Smooth muscle cell (in vitro differentiated cells): ENCODE measurements around the gene TXNL1. TPM values are rescaled to one million over a fixed set of nuclear protein-coding genes. Genes with fewer than 3 reads are reported as not detected.
A peak's percentile ranks its signal among the peaks of the same experiment; 100 is the strongest.

Source experiments
- DNase-seq: peaks from one replicate; lab custom pipeline; 2025; ENCODE audit not compliant: unreplicated experiment; lab: John Stamatoyannopoulos, UW
- H2AFZ ChIP-seq: fragments of 200-600 bp; sonication (generic); 2 replicates; pipeline ENCODE4 v1.6.0; 2016; ENCODE audit warnings: antibody characterized with exemption, low read depth, mild to moderate bottlenecking
- H3F3A ChIP-seq: fragments of 200-600 bp; sonication (generic); 2 replicates; pipeline ENCODE4 v1.6.0; 2017; ENCODE audit warnings: antibody characterized with exemption, low read depth
- H3K27ac ChIP-seq: fragments of 200-600 bp; sonication (generic); 2 replicates; pipeline ENCODE4 v1.5.1; 2016; ENCODE audit warnings: low read depth, mild to moderate bottlenecking
- H3K27me3 ChIP-seq: fragments of 200-600 bp; sonication (generic); 2 replicates; pipeline ENCODE4 v1.6.1; 2016; ENCODE audit warnings: low read depth, mild to moderate bottlenecking
- H3K36me3 ChIP-seq: fragments of 200-600 bp; sonication (generic); 2 replicates; pipeline ENCODE4 v1.5.1; 2016; ENCODE audit warnings: low read depth
- H3K4me1 ChIP-seq: fragments of 200-600 bp; sonication (generic); 2 replicates; pipeline ENCODE4 v1.5.1; 2016; ENCODE audit warnings: low read depth
- H3K4me2 ChIP-seq: fragments of 200-600 bp; sonication (generic); 2 replicates; pipeline ENCODE4 v1.6.0; 2016; ENCODE audit warnings: mild to moderate bottlenecking
- H3K4me3 ChIP-seq: fragments of 200-600 bp; sonication (generic); 2 replicates; pipeline ENCODE4 v1.5.1; 2016; ENCODE audit warnings: mild to moderate bottlenecking
- H3K79me2 ChIP-seq: fragments of 200-600 bp; sonication (generic); 2 replicates; pipeline ENCODE4 v1.6.0; 2016; ENCODE audit warnings: low read depth, mild to moderate bottlenecking
- H3K9ac ChIP-seq: fragments of 200-600 bp; sonication (generic); 2 replicates; pipeline ENCODE4 v1.6.0; 2016; ENCODE audit warnings: low read depth
- H3K9me3 ChIP-seq: fragments of 200-600 bp; sonication (generic); replicated peaks from 2 replicates; pipeline ENCODE4 v1.5.1; 2016; ENCODE audit warnings: low read depth
- H4K20me1 ChIP-seq: fragments of 200-600 bp; sonication (generic); 2 replicates; pipeline ENCODE4 v1.6.0; 2016; ENCODE audit warnings: low read depth
- WGBS: methylation state at CpG from one replicate; pipeline ENCODE4 v1.1.7; 2016; ENCODE audit warnings: low lambda C conversion rate; 5-methylcytosine and 5-hydroxymethylcytosine counted together
- polyA plus RNA-seq: library from polyadenylated mRNA; unstranded; fragments of >200 nt; fragmentation: Nextera tagmentation; extraction: Ambion mirVana; gene quantifications from 2 replicates; pipeline ENCODE4 v1.2.1, GENCODE V29; 2016
- total RNA-seq: library from RNA; depleted of rRNA; stranded (reverse); fragments of >200 nt; gene quantifications from 2 replicates; pipeline ENCODE4 v1.2.3, GENCODE V29; 2014
- TF ChIP-seq, protein P1 (sequence below): fragments of 200-600 bp; sonication (generic); IDR thresholded peaks from 2 replicates; pipeline ENCODE4 v1.5.1; 2017; ENCODE audit warnings: borderline replicate concordance, mild to moderate bottlenecking, antibody characterized with exemption; ENCODE audit not compliant: insufficient read depth, poor library complexity, severe bottlenecking

The TXNL1 gene
- total and polyA plus RNA-seq, 2 experiments from 2014 or later: 62.0 to 75.4 TPM

DNA sequence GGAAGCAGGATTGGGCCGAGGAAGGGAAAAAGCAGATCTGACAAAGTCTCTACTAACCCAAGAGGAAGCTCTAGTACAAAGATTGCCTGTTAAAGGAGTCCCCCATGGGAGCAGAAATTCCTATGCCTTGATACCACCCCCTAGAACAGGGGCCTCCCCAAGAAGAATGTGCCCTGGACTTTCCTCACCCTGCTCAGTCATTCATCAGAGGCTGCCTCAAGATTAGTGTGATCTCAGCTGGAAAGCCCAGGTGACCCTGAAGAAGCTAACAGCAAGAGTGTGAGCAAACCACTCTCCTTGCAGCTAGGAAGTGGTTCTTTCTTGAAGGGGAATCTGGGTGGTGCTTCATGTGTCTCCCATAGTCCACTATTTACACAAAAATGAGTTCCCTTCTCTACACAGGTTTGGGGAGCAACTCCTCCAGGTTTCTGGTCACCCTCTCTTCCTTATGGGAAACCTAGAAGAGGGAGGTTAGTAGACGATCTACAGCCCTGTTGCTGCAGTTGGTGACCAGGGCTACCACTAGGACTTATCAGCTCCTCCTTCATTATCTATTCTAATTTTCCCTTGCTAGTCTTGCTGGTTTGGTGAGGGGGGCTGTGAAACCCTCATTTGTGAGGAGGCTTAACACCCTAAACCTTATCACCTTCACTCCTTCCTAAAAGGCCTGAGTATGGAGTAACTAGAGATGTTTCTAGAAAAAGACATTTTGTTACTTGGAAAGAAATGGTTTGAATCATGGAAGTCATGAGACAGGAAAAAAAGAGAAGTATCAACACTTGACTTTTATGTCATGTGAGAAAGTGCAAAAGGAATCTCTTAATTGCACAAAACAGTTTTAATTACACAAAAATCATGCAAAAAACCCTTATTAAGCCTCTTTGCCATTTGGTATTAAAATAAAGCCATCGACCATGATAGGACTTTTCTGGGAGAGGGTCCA is 9.8 kb upstream of the TXNL1 start:
- Histone ChIP-seq H3F3A (no peaks in the 10 kb centered on the region), H3K9ac (no peak overlapping the region), H3K79me2 (peaks cover 14% of the 10 kb centered on the region), H3K4me2 (no peak overlapping the region), H3K36me3 (no peaks in the 10 kb centered on the region), H3K4me1 (peaks cover 7% of the 10 kb centered on the region), H3K4me3 (no peak overlapping the region), H3K27me3 (no peaks in the 10 kb centered on the region), H3K9me3 (no peaks in the 10 kb centered on the region), H3K27ac (no peak overlapping the region), H4K20me1 (no peaks in the 10 kb centered on the region), H2AFZ (no peak overlapping the region)
- TF ChIP-seq, protein P1, sequence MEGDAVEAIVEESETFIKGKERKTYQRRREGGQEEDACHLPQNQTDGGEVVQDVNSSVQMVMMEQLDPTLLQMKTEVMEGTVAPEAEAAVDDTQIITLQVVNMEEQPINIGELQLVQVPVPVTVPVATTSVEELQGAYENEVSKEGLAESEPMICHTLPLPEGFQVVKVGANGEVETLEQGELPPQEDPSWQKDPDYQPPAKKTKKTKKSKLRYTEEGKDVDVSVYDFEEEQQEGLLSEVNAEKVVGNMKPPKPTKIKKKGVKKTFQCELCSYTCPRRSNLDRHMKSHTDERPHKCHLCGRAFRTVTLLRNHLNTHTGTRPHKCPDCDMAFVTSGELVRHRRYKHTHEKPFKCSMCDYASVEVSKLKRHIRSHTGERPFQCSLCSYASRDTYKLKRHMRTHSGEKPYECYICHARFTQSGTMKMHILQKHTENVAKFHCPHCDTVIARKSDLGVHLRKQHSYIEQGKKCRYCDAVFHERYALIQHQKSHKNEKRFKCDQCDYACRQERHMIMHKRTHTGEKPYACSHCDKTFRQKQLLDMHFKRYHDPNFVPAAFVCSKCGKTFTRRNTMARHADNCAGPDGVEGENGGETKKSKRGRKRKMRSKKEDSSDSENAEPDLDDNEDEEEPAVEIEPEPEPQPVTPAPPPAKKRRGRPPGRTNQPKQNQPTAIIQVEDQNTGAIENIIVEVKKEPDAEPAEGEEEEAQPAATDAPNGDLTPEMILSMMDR: no peak
- DNase-seq: no peak
- 84% methylated on average over 3 of the region's 3 CpGs for WGBS

DNA sequence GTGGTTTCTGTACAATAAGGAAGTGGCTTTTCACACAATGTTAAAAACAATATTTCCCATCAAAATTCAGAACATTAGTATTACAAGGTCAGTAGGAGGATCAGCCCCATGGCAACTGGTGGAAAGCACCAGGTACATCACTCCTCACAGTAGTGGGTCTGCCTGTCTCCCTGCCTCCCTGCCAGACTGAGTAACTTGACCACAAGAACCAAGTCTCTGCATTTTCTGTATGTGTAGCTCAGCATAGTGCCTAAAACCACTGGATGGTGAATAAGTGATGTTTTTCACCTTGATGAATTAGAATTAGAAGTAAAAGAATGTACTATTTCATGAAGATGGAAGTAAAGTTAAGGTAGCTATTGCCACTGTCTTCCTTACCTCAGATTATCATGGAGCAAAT is 8.7 kb upstream of the TXNL1 start:
- H3K9ac ChIP-seq: no peak overlapping the region
- no peak overlapping the region for H3K27ac ChIP-seq
- H3K4me1 ChIP-seq: peaks cover 4% of the 10 kb centered on the region
- no peak for DNase-seq
- H3K4me3 ChIP-seq: no peak overlapping the region
- peaks cover 4% of the 10 kb centered on the region for H3K79me2 ChIP-seq
- no peaks in the 10 kb centered on the region for H3K9me3 ChIP-seq
- TF ChIP-seq, protein P1: no peak
- H2AFZ ChIP-seq: no peak overlapping the region
- no peaks in the 10 kb centered on the region for H3K36me3 ChIP-seq
- H3K27me3 ChIP-seq: no peaks in the 10 kb centered on the region
- H3F3A ChIP-seq: no peaks in the 10 kb centered on the region
- no peak overlapping the region for H3K4me2 ChIP-seq
- no peaks in the 10 kb centered on the region for H4K20me1 ChIP-seq

DNA sequence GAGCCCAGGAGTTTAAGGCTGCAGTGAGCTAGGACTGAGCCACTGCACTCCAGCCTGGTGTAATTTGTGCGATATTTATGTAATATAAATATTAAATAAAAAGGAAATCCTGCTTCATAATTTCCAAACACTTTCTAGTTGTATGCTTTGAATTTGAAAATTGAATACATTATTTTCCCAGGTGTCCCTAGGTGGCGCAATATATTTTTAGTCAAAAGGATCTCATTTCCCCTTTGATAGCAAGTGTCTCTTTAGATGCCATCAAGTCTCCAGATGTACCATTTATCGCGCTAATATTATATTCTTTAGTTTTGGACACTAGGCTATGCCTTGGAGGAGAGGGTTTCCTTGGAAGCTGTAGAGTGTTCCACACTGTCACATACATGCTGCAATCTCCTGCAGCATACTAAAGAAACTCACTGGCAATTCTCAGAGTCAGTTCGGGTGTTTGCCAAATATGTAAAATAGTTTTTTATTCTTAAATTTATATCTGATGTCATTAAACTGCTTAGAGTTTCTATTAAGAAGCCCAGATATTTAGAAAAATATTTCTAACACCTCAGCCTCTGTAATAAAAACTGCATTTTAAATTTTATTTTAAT is 7.1 kb upstream of the TXNL1 start:
- Histone ChIP-seq H3K79me2 (no peaks in the 10 kb centered on the region), H3K9me3 (no peaks in the 10 kb centered on the region), H3K27ac (no peak overlapping the region), H3K4me3 (no peak overlapping the region), H4K20me1 (no peaks in the 10 kb centered on the region), H3K4me2 (no peak overlapping the region), H3K9ac (no peak overlapping the region), H3F3A (no peaks in the 10 kb centered on the region), H3K27me3 (no peaks in the 10 kb centered on the region), H2AFZ (no peak overlapping the region), H3K36me3 (no peaks in the 10 kb centered on the region), H3K4me1 (no peaks in the 10 kb centered on the region)
- DNase-seq: no peak
- TF ChIP-seq, protein P1: peak; percentile 52
- 73% methylated on average over 5 of the region's 5 CpGs for WGBS
